NCI-H2081 treated with DMSO at 0.1 percent for 48 hours (cell line): ENCODE results near the gene STARD3NL.
A peak's percentile ranks its signal among the peaks of the same experiment; 100 is the strongest.
"Not testable (repeated sequence)": the region's sequence is repeated elsewhere in the genome, so short reads cannot be mapped to it uniquely, and the experiment has no call there.

Experiments used
- DNase-seq: peaks from one replicate; lab custom pipeline; 2025; lab: John Stamatoyannopoulos, UW

STARD3NL gene

GRCh38 chr7:38178004-38178694 is at the start of gene STARD3NL:
Gene STARD3NL (plus strand): TSS chr7:38178245. CDS start chr7:38207505, 29,260 bp downstream.
- DNase-seq: peak; percentile 100

DNA sequence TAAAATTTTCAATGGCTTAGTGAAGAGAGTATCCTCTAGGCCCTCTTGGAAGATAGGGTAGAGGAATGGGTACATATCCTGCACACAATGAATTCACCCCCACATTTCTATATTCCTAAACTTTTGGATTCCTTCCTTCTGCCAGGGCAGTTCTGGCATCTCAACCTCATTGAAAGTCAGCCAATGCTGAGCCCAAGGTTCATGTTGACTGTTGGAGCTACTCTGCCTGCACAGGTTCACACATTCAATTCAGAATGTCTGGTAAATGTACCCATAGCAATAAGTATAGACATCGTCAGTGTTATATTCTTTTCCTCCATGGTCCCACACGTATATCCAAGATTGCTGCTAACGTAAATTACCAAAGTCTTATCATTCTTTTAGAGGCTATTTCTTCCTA is 48.9 kb upstream of the STARD3NL start:
- no peak for DNase-seq

- DNase-seq: no peak
Measured at GRCh38 chr7:38129579-38129978, 48.5 kb upstream of the STARD3NL start.

DNA sequence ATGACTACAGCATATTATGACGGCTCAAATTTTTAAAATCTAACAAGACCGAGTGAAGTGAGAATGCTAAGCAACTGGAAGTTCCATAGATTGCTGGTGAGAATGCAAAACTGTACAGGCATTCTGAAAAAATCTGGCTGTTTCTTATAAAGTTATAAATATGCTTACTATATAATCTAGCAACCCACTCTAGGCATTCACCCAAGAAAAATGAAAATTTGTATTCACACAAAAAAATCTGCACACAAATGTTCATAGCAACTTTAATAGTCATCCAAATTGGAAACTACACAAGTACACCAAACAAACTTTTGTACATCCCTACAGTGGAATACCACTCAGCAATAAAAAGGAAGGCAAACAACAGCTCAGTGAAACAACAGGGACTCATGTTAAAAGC is 39.9 kb upstream of the STARD3NL start:
- no peak for DNase-seq

- DNase-seq: no peak
Measured at GRCh38 chr7:38141187-38141586, 36.9 kb upstream of the STARD3NL start.

DNA sequence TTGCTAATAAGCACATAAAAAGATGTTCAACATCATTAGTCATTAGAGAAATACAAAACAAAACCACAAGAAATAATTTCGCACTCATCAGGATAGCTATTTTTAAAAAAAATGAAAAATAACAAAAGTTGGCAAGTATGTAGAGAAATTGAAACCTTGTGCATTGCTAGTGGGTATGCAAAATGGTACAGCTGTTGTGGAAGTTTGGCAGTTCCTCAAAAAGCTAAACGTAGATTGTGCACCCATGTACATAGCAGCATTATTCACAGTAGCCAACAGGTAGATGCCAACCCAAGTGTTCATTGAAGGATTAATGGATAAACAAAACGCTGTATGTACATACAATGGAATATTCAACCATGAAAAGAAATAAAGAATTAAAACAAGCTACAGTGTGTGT is 35.3 kb upstream of the STARD3NL start:
- DNase-seq: no peak

DNA sequence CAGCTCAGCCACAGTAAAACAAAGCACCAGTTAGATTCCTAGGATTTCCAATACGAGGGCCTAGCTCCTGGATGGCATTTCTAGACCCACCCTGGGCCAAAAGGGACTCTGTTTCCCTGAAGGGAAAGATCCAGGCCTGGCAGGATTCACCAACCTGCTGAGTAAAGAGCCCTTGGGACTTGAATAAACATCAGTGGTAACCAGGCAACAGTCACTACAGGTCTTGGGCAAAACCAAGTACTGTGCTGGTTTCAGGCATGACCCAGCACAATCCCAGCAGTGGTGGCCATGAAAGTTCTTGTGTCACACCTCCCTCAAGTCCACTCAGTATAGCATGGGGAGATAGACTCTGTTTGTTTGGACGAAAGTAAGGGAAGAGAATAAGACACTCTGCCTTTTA is 31.0 kb upstream of the STARD3NL start:
- no peak for DNase-seq

GRCh38 chr7:38151556-38151955 is 26.5 kb upstream of the STARD3NL start:
- DNase-seq: no peak

DNA sequence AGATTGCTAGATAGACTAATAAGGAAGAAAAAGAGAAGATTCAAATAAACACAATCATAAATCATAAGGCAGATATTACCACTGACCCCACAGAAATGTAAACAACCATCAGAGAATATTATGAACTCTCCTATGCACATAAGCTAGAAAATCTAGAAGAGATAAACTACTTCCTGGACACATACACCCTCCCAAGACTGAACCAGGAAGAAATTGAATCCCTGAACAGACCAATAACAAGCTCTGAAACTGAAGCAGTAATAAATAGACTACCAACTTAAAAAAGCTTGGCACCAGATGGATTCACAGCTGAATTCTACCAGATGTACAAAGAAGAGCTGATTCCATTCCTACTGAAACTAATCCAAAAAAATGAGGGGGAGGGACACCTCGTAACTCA is 24.5 kb upstream of the STARD3NL start:
- no peak for DNase-seq

DNA sequence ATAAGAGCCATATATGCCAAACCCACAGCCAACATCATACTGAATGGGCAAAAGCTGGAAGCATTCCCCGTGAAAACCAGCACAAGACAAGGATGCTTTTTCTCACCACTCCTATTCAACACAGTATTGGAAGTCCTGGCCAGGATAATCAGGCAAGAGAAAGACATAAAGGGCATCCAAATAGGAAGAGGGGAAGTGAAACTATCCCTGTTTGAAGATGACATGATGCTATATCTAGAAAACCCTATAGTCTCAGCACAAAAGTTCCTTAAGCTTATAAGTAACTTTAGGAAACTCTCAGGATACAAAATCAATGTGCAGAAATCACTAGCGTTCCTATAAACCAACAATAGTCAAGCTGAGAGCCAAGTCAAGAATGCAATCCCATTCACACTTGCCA is 23.8 kb upstream of the STARD3NL start:
- no peak for DNase-seq

DNA sequence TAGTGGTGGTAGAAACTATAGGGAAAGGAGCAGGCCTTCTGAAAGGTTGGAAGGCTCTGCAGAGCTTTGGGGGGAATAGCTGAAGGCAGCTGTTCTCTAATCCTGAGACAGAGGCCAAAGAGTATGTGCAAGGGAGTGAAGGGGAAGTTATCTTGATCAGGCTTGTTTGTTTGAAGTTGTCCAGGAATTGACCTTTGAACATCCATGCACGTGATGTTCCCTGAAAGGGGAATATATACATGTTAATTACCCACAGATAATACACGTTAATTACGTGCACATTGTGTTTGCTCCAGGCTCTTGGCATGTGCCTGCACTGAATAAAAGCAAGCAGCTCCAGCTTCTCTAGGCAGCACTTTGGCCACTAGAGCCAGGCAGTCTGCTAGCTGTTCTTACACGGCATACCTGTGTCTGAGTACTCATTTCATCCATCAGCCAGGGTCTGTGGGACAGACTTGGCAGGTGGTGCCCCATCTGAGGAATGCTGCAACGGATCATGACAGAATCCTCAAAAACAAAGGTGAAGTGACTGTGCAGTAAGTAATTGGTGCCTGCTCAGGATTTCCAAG is 18.0 kb upstream of the STARD3NL start:
- no peak for DNase-seq

DNA sequence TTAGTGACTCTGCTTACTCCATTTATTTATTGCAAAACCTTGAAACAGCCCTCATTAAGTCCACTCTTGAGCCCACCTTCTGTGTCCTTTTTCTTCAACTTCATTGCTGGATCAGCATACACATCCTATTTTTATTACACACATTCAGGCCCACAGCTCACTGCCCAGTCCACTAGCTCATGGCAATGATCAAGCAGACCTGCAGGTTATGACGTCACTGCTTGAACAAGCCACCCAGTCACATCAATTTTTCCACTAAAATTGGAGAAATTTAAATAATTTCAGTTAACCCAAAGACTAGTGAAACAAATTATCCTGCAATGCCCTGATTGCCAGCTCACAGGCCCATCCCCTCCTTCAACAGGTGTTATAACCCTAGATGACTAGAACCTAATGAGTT is 16.0 kb upstream of the STARD3NL start:
- DNase-seq: no peak

DNA sequence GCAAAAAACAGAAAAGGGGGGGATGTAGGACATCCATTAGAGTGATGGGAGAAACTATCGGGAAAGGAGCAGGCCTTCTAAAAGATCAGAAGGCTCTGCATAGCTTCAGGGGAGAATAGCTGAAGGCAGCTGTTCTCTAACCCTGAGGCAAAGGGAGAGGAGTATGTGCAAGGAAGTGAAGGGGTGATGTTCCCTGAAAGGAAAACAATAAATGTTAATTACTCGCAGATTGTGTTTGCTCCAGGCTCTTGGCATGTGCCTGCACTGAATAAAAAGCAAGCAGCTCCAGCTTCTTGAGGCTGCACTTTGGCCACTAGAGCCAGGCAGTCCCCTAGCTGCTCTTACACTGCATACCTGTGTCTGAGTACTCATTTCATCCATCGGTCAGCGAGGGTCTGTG is 14.4 kb upstream of the STARD3NL start:
- no peak for DNase-seq

GRCh38 chr7:38168890-38169570 is 9.0 kb upstream of the STARD3NL start:
- no peak for DNase-seq

GRCh38 chr7:38169847-38170246 is 8.2 kb upstream of the STARD3NL start:
- DNase-seq: no peak

DNA sequence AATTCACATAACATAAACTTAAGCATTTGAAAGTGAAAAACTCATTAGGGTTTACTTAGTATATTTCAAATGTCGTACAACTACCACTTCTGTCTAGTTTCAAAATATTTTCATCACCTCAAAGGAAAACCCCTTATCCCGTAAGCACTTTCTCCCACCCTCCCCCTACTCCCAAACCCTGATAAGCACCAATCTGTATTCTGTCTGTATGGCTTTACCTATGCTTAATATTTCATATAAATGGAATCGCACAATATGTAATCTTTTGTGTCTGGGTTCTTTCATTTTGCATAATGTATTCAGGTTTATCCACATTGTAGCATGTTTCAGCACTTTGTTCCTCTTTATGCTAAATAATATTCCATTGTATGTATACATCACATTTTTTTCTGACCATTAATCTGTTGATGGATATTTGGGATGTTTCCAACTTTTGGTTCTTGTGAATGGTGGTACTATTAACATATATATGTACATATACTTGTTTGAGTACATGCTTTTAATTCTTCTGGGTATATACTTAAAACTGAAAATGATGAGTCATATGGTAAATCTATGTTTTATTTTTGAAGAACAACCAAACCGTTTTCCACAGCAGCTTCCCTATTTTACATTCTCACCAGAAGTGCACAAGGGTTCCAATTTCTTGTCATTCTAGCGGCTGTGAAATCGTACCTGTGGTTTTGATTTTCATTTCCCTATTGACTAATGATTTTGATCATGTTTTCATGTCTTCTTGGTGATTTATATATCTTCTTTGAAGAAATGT is 6.2 kb upstream of the STARD3NL start:
- DNase-seq: no peak

DNA sequence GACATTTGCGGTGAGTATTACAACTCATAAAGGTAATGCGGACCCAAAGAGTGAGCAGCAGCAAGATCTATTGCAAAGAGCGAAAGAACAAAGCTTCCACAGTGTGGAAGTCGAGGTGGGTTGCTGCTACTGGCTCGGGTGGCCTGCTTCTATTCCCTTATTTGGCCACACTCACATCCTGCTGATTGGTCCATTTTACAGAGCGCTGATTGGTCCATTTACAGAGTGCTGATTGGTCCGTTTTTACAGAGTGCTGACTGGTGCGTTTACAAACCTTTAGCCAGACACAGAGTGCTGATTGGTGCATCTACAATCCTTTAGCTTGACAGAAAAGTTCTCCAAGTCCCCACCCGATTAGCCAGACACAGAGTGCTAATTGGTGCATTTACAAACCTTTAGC is 2.5 kb upstream of the STARD3NL start:
- DNase-seq: not testable (repeated sequence)

DNA sequence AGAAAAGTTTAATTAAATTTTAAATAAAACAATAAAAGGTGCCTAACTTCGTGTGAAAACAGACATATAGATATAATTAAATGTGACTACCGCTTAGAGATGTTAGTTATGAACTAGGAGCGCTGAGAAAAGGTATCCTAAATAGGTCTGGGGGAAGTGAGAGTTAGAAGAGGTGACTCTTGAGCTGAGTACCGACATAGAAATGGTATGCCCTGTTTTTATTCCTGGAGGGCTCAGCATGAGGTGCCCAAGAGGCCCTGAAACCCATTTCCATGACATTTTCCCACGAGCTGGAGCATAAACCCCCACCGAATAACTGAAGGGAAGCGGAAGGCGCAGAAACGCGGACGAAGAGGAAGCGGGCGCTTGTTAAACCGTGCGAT is 433 bp upstream of the STARD3NL start:
- no peak for DNase-seq

GRCh38 chr7:38178695-38179344 is 775 bp downstream of the STARD3NL start:
- DNase-seq: no peak

- DNase-seq: no peak
Measured at GRCh38 chr7:38179776-38180226, 1.8 kb downstream of the STARD3NL start.

DNA sequence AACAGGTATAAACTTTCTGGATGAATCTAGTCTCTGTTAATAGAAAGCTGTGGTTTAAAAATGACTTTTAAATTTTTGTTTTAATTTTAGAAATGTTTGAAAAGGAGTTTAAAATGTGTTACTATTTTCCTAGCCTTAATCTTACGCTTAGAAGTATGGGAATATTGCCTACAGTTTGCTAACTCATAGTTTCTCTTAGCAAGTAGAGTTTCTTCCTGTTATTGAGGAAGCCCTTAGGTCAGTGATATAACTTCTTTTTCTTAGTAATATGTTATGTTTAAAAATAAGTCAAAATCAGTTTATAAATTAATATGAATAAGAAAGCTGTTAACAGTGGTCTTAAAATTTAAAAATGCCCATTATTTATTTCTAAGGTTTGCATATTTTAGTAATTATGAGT is 3.1 kb downstream of the STARD3NL start:
- DNase-seq: no peak

DNA sequence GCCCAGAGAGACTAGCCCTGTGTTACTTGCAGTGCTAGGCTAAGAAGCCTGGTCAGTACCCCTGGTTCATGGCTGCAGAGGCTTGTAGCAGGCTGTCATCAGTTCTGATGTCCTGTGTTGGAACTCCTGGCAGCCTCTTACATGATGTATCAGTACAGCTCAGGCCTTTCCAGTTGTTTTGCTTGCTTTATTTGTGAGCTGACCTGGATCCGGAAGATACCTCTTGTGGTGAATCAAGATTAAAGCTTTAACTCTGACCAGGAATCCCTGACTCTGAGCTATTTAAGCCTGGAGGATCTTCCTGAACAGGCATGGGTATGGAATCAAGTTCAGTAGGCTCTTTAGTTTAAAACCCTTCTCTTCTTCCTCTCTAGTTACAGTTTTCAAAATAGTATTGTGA is 4.4 kb downstream of the STARD3NL start:
- DNase-seq: no peak
